MCF 10A (cell line): ENCODE results near the gene MUCL3. TPM values are rescaled to one million over a fixed set of nuclear protein-coding genes. Genes with fewer than 3 reads are reported as not detected.
A peak's percentile ranks its signal among the peaks of the same experiment; 100 is the strongest.
"Not testable (repeated sequence)": the region's sequence is repeated elsewhere in the genome, so short reads cannot be mapped to it uniquely, and the experiment has no call there.

Experiments
- BruUV-seq: library from RNA; stranded (reverse); fragments of 400-500 nt; replicated peaks from 2 replicates; lab custom pipeline; 2021; lab: Mats Ljungman, UMichigan
- CTCF ChIA-PET: fragments of 300-600 bp; sonication (Branson Sonifier 250); formaldehyde crosslinking; extraction: SDS; loops from one replicate; lab custom pipeline; 2021; ENCODE audit warnings: antibody characterized with exemption, inconsistent platforms; lab: Yijun Ruan, JAX
- POLR2A ChIA-PET: fragments of 300-600, 350-650 bp; sonication (Branson Sonifier 250); formaldehyde crosslinking; extraction: SDS; loops from one replicate; lab custom pipeline; 2020; ENCODE audit warnings: antibody characterized with exemption, inconsistent platforms; lab: Yijun Ruan, JAX
- DNase-seq: peaks from one replicate; pipeline ENCODE4 v3.0.0-alpha.2; 2018; ENCODE audit not compliant: unreplicated experiment
- H3K27ac Mint-ChIP-seq: one replicate; pipeline ENCODE4 v1.8.0; 2022; ENCODE audit warnings: mild to moderate bottlenecking, low read depth, mixed read lengths; ENCODE audit not compliant: unreplicated experiment
- H3K27me3 Mint-ChIP-seq: one replicate; pipeline ENCODE4 v1.8.0; 2022; ENCODE audit warnings: mixed read lengths; ENCODE audit not compliant: insufficient read depth, unreplicated experiment
- H3K36me3 Mint-ChIP-seq: one replicate; pipeline ENCODE4 v1.8.0; 2022; ENCODE audit warnings: mild to moderate bottlenecking, moderate library complexity, mixed read lengths; ENCODE audit not compliant: insufficient read depth, unreplicated experiment
- H3K4me1 Mint-ChIP-seq: one replicate; pipeline ENCODE4 v1.8.0; 2022; ENCODE audit warnings: mixed read lengths; ENCODE audit not compliant: insufficient read depth, unreplicated experiment
- H3K4me3 Mint-ChIP-seq: one replicate; pipeline ENCODE4 v1.8.0; 2022; ENCODE audit warnings: mild to moderate bottlenecking, moderate library complexity, mixed read lengths; ENCODE audit not compliant: unreplicated experiment
- H3K9me3 Mint-ChIP-seq: one replicate; pipeline ENCODE4 v1.8.0; 2022; ENCODE audit warnings: mixed read lengths; ENCODE audit not compliant: unreplicated experiment
- CTCF ChIP-seq: fragments of 200-600 bp; IDR thresholded peaks from one replicate; pipeline ENCODE4 v1.8.0; 2022; ENCODE audit warnings: antibody characterized with exemption, mild to moderate bottlenecking; ENCODE audit not compliant: unreplicated experiment
- intact Hi-C: fragments of 100-400 bp; cut with micrococcal nuclease; formaldehyde crosslinking; loops from 2 replicates; pipeline ENCODE4 v1.14.1; 2022
- total RNA-seq: library from RNA; stranded (reverse); gene quantifications from 2 replicates; pipeline ENCODE4 v1.2.3, GENCODE V29; 2022

The MUCL3 gene
- total RNA-seq, 1 experiment from 2014 or later, result not detected

- no peak for DNase-seq
- Mint-ChIP-seq H3K4me1 (peaks cover 8% of the 10 kb centered on the region), H3K4me3 (no peak overlapping the region), H3K9me3 (no peaks in the 10 kb centered on the region), H3K27me3 (no peaks in the 10 kb centered on the region), H3K27ac (no peak overlapping the region), H3K36me3 (peaks cover 32% of the 10 kb centered on the region)
- intact Hi-C loops, result no loop called here
- TF ChIP-seq CTCF, result no peak
- ChIA-PET POLR2A (interaction anchor here (0.8 to 5.8 kb wide), 4 partner anchors 11 to 170 kb away, joined by 3 to 36 read pairs (median 20); partner anchors contain the start of gene DDR1), CTCF (interaction anchor here (0.7 to 5.1 kb wide), 2 partner anchors 14 to 312 kb away, joined by 3 to 24 read pairs; partner anchors contain the start of gene VARS2)
- no TSS peak for BruUV-seq
These were observed 39.8 kb upstream of the MUCL3 start for GRCh38 chr6:30900863-30901417.

GRCh38 chr6:30901436-30901835 is 39.3 kb upstream of the MUCL3 start:
- intact Hi-C loops, result no loop called here
- H3K9me3 Mint-ChIP-seq, result no peaks in the 10 kb centered on the region
- TF ChIP-seq CTCF, result no peak
- no peak overlapping the region for H3K4me3 Mint-ChIP-seq
- no peak for DNase-seq
- no peaks in the 10 kb centered on the region for H3K27me3 Mint-ChIP-seq
- peaks cover 31% of the 10 kb centered on the region for H3K36me3 Mint-ChIP-seq
- H3K4me1 Mint-ChIP-seq, result peaks cover 8% of the 10 kb centered on the region
- H3K27ac Mint-ChIP-seq, result no peak overlapping the region
- no TSS peak for BruUV-seq
- CTCF ChIA-PET, result interaction anchor here (0.7 to 5.1 kb wide), 4 partner anchors 13 to 312 kb away, joined by 3 to 24 read pairs (median 3); partner anchors contain the start of gene VARS2
- POLR2A ChIA-PET, result interaction anchor here (0.8 to 5.8 kb wide), 5 partner anchors 12 to 169 kb away, joined by 3 to 36 read pairs (median 5); partner anchors contain the start of gene DDR1

- intact Hi-C loops, H3K4me1 Mint-ChIP-seq, H3K9me3 Mint-ChIP-seq, H3K27me3 Mint-ChIP-seq, DNase-seq, H3K4me3 Mint-ChIP-seq, BruUV-seq: not testable (repeated sequence)
- H3K27ac Mint-ChIP-seq, result peak overlapping the region; percentile 49
- H3K36me3 Mint-ChIP-seq, result peaks cover 27% of the 10 kb centered on the region
- ChIA-PET POLR2A (interaction anchor here (0.9 to 5.8 kb wide), 5 partner anchors 12 to 21 kb away, joined by 3 to 36 read pairs (median 5); partner anchors contain the start of genes DDR1 and VARS2), CTCF (interaction anchor here (0.9 to 5.1 kb wide), 5 partner anchors 12 to 357 kb away, joined by 3 to 24 read pairs (median 3); partner anchors contain the start of gene VARS2)
These were observed 38.6 kb upstream of the MUCL3 start for GRCh38 chr6:30902196-30902595.

- H3K4me3 Mint-ChIP-seq, result no peak overlapping the region
- no peak for DNase-seq
- BruUV-seq, result no TSS peak
- H3K27ac Mint-ChIP-seq, result peak overlapping the region; percentile 49
- peaks cover 27% of the 10 kb centered on the region for H3K36me3 Mint-ChIP-seq
- ChIA-PET CTCF (interaction anchor here (0.9 to 5.1 kb wide), 5 partner anchors 12 to 358 kb away, joined by 3 to 24 read pairs (median 3); partner anchors contain the start of gene VARS2), POLR2A (interaction anchor here (0.9 to 5.8 kb wide), 5 partner anchors 11 to 22 kb away, joined by 3 to 36 read pairs (median 5); partner anchors contain the start of genes DDR1 and VARS2)
- peaks cover 8% of the 10 kb centered on the region for H3K4me1 Mint-ChIP-seq
- H3K27me3 Mint-ChIP-seq, result no peaks in the 10 kb centered on the region
- intact Hi-C loops, result no loop called here
- no peaks in the 10 kb centered on the region for H3K9me3 Mint-ChIP-seq
- TF ChIP-seq CTCF, result no peak
These were observed 38.1 kb upstream of the MUCL3 start for GRCh38 chr6:30902709-30903108.
